Right lobe of liver (tissue), 6 donors: Measurements from ENCODE around the gene ULK4. TPM values are rescaled to one million over a fixed set of nuclear protein-coding genes. Genes with fewer than 3 reads are reported as not detected.

ENCODE experiments used
- ATAC-seq, 4 donors: fragments of 200-7000 bp; cut with Tn5 transposase; one replicate each; pipeline ENCODE4 v1.9.1; 2020; ENCODE audit warnings: mild to moderate bottlenecking in 4 of 4, moderate library complexity in 4 of 4
- DNase-seq, 3 donors: peaks; one replicate each; pipeline ENCODE4 v3.0.0-alpha.2; 2020
- H3K27ac ChIP-seq, 3 donors: fragments of 200-600 bp; one replicate each; pipeline ENCODE4 v1.8.0; 2022
- H3K27me3 ChIP-seq, 2 donors: fragments of 200-600 bp; one replicate each; pipeline ENCODE4 v1.8.0; 2022
- H3K36me3 ChIP-seq, 4 donors: fragments of 200-600 bp; sonication (generic) in 1 of 4; one replicate each; pipeline versions ENCODE4 v1.5.1 to v1.8.0; 2017 to 2022; ENCODE audit warnings: control low read depth in 1 of 4
- H3K4me1 ChIP-seq, 4 donors: fragments of 200-600 bp; sonication (generic) in 1 of 4; one replicate each; pipeline versions ENCODE4 v1.5.1 to v1.8.0; 2017 to 2022; ENCODE audit warnings: control low read depth in 1 of 4
- H3K4me3 ChIP-seq, 3 donors: fragments of 200-600 bp; one replicate each; pipeline ENCODE4 v1.8.0; 2022
- H3K9me3 ChIP-seq, 4 donors: fragments of 200-600 bp; sonication (generic) in 1 of 4; one replicate each; pipeline versions ENCODE4 v1.5.1 to v1.8.0; 2017 to 2022; ENCODE audit warnings: control low read depth in 1 of 4
- CTCF ChIP-seq, 4 donors: fragments of 200-600 bp in 3 of 4; fragments of 450-650 bp in 1 of 4; IDR thresholded peaks; one replicate each; pipeline versions ENCODE4 v1.5.1 to v1.8.0; 2016 to 2022; ENCODE audit warnings: antibody characterized with exemption in 4 of 4, mild to moderate bottlenecking in 2 of 4
- POLR2A ChIP-seq: fragments of 450-650 bp; IDR thresholded peaks from one replicate; pipeline ENCODE4 v1.6.1; 2017; ENCODE audit warnings: antibody characterized with exemption, mild to moderate bottlenecking
- WGBS: methylation state at CpG from one replicate; pipeline ENCODE4 v1.1.6; 2018; ENCODE audit warnings: low coverage, low lambda C conversion rate; ENCODE audit not compliant: insufficient coverage; ENCODE audit errors: missing lambda C conversion rate; 5-methylcytosine and 5-hydroxymethylcytosine counted together
- intact Hi-C, 2 donors: fragments of 100-400 bp; cut with DNase I; formaldehyde crosslinking; loops; one replicate each; pipeline versions ENCODE4 v1.11.2 to v1.14.1; 2022
- total RNA-seq, 6 experiments: library from RNA; depleted of rRNA in 2 of 6; stranded (reverse); fragments of >200 nt in 2 of 6; fragmentation: NEBNext Ultra II Directional in 3 of 6; extraction: Animal tissue kit (Norgen Biotek cat#: 25700) in 3 of 6; gene quantifications; one replicate each; pipeline versions ENCODE4 v1.1.0 to v1.2.4, GENCODE V29; 2016 to 2023
- donor health status: DM: no; HTN: yes; CAD: no.
- donor health status: DM: no; HTN: no; CAD: no.
- donor health status: DM: no; HTN: no; CAD: no.
- donor health status: DM: no; HTN: yes; CAD: no.
- donor health status: DM: no; HTN: yes; CAD: no.

The ULK4 gene
- total RNA-seq, 6 experiments from 2014 or later: 2.8 to 5.6 (median 4.9) TPM

GRCh38 chr3:41258239-41258800 is 703.6 kb downstream of the ULK4 start:
- intact Hi-C loops: no loop called here
- no peak for TF ChIP-seq POLR2A
- no peak for TF ChIP-seq CTCF (IDR thresholded peaks at IDR 0.05)

GRCh38 chr3:41251593-41251992 is 710.3 kb downstream of the ULK4 start:
- Histone ChIP-seq H3K9me3 (no peaks in the 10 kb centered on the region), H3K27ac (no peak overlapping the region), H3K27me3 (no peaks in the 10 kb centered on the region), H3K4me1 (no peaks in the 10 kb centered on the region), H3K4me3 (no peak overlapping the region), H3K36me3 (no peaks in the 10 kb centered on the region)
- ATAC-seq (no peak), DNase-seq (no peak)
- WGBS: 100% methylated on average over 1 of the region's 1 CpG
- TF ChIP-seq CTCF (IDR thresholded peaks at IDR 0.05): no peak
- intact Hi-C loops: no loop called here

More at GRCh38 chr3:41258239-41258800, 703.6 kb downstream of the ULK4 start:
- Histone ChIP-seq H3K9me3 (no peaks in the 10 kb centered on the region), H3K27ac (no peak overlapping the region), H3K4me1 (peaks cover 0 to 6% (median 0%) of the 10 kb centered on the region in 4 donors), H3K36me3 (no peaks in the 10 kb centered on the region), H3K27me3 (no peaks in the 10 kb centered on the region), H3K4me3 (no peak overlapping the region)
- peak in 3 of 4 donors; percentile 59 to 67 (median 63) for ATAC-seq
- no peak for DNase-seq
- 73% methylated on average over 4 of the region's 4 CpGs for WGBS

- H3K36me3 ChIP-seq: no peaks in the 10 kb centered on the region
- no peaks in the 10 kb centered on the region for H3K9me3 ChIP-seq
- H3K4me1 ChIP-seq: no peaks in the 10 kb centered on the region
- WGBS: 89% methylated on average over 1 of the region's 2 CpGs
- H3K4me3 ChIP-seq: no peak overlapping the region
- intact Hi-C loops: no loop called here
- TF ChIP-seq POLR2A (no peak), CTCF (IDR thresholded peaks at IDR 0.05) (no peak)
- no peak for ATAC-seq
- no peak overlapping the region for H3K27ac ChIP-seq
- DNase-seq: no peak
- H3K27me3 ChIP-seq: no peaks in the 10 kb centered on the region
These were observed 711.1 kb downstream of the ULK4 start for GRCh38 chr3:41250825-41251224.

GRCh38 chr3:41249318-41249717 is 712.6 kb downstream of the ULK4 start:
- WGBS: 92% methylated on average over 2 of the region's 3 CpGs
- Histone ChIP-seq H3K27ac (no peak overlapping the region), H3K27me3 (no peaks in the 10 kb centered on the region), H3K36me3 (no peaks in the 10 kb centered on the region), H3K4me1 (no peaks in the 10 kb centered on the region), H3K4me3 (no peak overlapping the region), H3K9me3 (no peaks in the 10 kb centered on the region)
- ATAC-seq: peak in 1 of 4 donors; percentile 20
- intact Hi-C loops: no loop called here
- no peak for DNase-seq
- no peak for TF ChIP-seq POLR2A
- no peak for TF ChIP-seq CTCF (IDR thresholded peaks at IDR 0.05)

GRCh38 chr3:41248525-41248924 is 713.4 kb downstream of the ULK4 start:
- peak in 3 of 4 donors; percentile 21 to 37 (median 35) for ATAC-seq
- no peak overlapping the region for H3K4me3 ChIP-seq
- no peaks in the 10 kb centered on the region for H3K4me1 ChIP-seq
- no peak for DNase-seq
- WGBS: 50% methylated on average over 1 of the region's 3 CpGs
- H3K36me3 ChIP-seq: no peaks in the 10 kb centered on the region
- H3K27me3 ChIP-seq: no peaks in the 10 kb centered on the region
- intact Hi-C loops: no loop called here
- H3K9me3 ChIP-seq: no peaks in the 10 kb centered on the region
- H3K27ac ChIP-seq: no peak overlapping the region
- no peak for TF ChIP-seq POLR2A
- no peak for TF ChIP-seq CTCF (IDR thresholded peaks at IDR 0.05)
